GM21360 (cell line): ENCODE data around the gene TMEM234.

Experiments
- ATAC-seq: cut with Tn5 transposase; IDR thresholded peaks from one replicate; pipeline ENCODE4 v1.9.1; 2021; ENCODE audit warnings: mild to moderate bottlenecking, moderate library complexity; ENCODE audit not compliant: unreplicated experiment

Gene TMEM234

DNA sequence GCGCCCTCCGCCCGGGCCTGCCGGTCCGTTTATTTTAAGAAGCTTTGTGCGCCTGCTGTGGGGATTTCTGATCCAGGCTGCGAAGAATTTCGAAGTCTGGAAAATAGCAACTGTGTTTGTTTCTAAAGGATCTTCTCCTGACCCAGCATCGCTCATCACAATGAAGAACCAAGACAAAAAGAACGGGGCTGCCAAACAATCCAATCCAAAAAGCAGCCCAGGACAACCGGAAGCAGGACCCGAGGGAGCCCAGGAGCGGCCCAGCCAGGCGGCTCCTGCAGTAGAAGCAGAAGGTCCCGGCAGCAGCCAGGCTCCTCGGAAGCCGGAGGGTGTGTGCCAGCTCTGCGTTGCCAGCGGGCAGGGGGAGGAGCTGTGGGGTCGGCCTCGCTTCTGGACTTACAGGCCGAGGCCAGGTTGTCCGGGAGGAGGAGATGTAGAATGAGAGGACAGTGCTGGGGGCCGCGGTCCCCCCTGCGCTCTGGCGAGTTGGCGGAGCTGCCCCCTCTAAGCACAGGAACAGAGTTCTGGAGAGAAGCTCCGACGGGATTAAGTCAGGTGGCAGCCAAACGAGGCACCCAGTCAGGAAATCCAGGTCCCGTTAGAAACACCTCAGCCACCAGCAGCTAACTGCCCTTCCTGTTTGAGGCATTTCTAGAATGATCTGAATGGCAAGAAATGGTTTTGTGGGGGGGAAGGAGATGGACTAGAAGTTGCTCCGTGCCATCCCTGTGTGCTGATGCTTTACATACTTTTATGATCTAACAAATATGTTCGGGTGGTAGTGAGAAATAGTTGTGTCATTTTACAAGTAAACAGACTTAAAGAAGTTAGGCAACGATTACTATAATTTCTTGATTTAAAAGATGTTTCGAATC is 41.7 kb downstream of the TMEM234 start:
- no peak for ATAC-seq

GRCh38 chr1:32179443-32180185 is 42.5 kb downstream of the TMEM234 start, which contains the start of gene TXLNA:
Gene TXLNA (plus strand): TSS chr1:32179675. CDS start chr1:32180346, 671 bp downstream.
- ATAC-seq = peak; percentile 81

- no peak for ATAC-seq
Measured at GRCh38 chr1:32179193-32179442, 43.0 kb downstream of the TMEM234 start.

GRCh38 chr1:32178380-32179192 is 43.6 kb downstream of the TMEM234 start:
- no peak for ATAC-seq

GRCh38 chr1:32172621-32173245 is 49.4 kb downstream of the TMEM234 start:
- ATAC-seq = no peak

DNA sequence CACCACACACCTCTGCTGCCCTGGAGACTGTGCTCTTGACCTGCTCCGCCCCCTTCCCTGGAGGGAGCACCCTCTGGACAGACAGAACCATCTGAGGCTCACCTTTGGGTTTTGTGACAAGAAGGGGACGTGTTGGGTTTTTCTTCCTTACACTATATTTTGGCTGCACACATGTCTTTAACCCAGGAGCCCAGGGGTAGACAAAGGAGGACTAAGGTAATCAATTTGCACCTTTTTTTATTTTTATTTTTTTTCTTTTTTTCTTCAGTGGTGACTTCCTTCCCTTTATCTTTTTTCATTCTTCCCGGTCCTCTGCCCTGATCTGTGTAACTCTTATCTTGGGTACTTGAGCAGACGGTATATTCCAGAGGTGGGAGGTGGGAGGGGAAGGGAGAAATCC is 51.2 kb downstream of the TMEM234 start:
- ATAC-seq = no peak
